ENCODE data around the gene NBAS.

NBAS gene

GRCh38 chr2:15146960-15147359, 414.2 kb downstream of the NBAS start:
- no peak for FAIRE-seq
- no peak for DNase-seq (ENCODE audit: low spot score)

- DNase-seq (ENCODE audit: low spot score) (no peak), FAIRE-seq (no peak)
Observed at GRCh38 chr2:15145919-15146318, 415.2 kb downstream of the NBAS start.

- DNase-seq (ENCODE audit: low spot score): no peak
- no peak for FAIRE-seq
Observed at GRCh38 chr2:15145046-15145817, 415.9 kb downstream of the NBAS start.

DNA sequence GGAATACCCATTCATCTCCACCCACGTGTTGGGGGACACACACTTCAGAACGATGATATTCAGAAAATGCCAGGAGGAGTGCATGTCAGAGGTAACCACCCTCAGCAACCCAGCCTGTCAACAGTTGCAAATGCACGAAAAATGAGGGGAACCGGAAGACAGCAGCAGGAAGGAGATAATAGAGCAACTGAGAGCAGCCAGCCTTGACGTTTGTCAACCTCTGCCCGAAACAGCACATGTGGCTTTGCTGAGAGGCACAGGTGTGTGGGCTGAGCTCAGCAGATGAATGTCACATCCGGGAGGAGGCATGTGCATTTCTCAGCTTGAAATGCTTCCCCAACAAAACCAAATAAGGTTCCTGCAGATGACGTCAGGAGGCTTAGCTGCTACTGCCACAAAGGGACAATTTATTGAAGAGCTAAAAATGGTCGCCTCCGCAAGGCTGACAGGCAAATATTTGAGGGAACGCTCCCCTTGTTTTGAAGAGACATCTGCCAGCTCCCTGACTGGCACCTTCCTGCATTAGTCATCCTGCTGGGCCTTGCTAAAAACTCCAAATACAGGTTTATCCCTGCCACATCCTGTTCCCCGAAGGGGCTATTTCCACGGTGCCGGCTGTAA, 419.0 kb downstream of the NBAS start:
- FAIRE-seq: peak; percentile 86

GRCh38 chr2:15141211-15141610, 419.9 kb downstream of the NBAS start:
- DNase-seq (ENCODE audit: low spot score) (no peak), FAIRE-seq (no peak)

More for the DNA sequence above, 419.0 kb downstream of the NBAS start:
- peak; percentile 72 for DNase-seq (ENCODE audit: low spot score)

DNA sequence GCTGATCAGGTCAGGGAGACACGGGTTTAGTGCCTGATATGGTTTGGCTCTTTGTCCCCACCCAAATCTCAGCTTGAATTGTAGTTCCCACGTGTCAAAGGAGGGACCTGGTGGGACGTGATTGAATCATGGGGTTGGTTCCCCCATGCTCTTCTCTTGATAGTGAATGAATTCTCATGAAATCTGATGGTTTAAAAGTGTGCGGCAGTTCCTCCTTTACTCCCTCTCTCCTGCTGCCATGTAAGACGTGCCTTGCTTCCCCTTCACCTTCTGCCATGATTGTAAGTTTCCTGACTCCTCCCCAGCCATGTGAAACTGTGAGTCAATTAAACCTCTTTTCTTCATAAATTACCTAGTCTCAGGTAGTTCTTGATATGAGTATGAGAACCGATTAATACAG, 424.5 kb downstream of the NBAS start:
- no peak for DNase-seq (ENCODE audit: low spot score)
- FAIRE-seq: no peak

DNA sequence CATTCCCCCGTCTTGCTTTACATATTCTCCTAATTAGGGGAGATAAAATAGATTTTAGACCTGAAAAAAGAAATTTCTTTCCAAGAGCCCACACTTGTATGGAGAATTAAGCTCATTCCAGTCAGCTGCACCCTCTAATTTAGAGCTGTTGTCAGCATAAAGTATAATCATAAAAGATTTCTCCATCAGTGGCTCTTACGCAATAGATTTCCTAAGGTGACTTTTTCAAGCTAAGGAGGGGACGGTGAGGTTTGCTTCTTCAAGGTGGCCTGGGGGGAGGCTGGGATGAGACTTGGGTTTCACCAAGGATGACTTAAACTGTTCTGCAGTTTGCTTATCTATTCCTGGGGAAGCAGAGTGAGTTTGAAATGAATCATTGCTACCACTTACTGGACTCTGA, 426.2 kb downstream of the NBAS start:
- no peak for DNase-seq (ENCODE audit: low spot score)
- FAIRE-seq: no peak

DNA sequence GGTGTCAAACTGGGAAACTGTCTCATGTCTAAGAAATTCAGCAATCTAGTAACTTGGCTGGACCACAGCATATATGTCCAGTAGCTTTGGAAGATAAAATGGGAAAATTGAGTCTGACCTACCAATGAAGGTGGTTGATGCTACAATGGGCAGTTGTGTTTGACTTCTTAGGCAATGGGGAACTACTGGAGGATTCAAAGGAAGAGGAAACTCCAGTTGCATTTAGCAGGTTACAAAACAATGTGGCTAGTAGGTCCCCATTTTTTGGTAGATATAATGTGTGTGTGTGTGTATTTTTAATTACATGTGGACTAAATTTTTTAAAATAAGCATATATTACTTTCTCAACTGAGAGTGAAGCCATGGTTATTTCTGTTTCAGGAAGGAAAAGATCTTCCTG, 427.7 kb downstream of the NBAS start:
- no peak for FAIRE-seq
- DNase-seq (ENCODE audit: low spot score): no peak

- FAIRE-seq (no peak), DNase-seq (ENCODE audit: low spot score) (no peak)
Observed at GRCh38 chr2:15128846-15129245, 432.3 kb downstream of the NBAS start.

DNA sequence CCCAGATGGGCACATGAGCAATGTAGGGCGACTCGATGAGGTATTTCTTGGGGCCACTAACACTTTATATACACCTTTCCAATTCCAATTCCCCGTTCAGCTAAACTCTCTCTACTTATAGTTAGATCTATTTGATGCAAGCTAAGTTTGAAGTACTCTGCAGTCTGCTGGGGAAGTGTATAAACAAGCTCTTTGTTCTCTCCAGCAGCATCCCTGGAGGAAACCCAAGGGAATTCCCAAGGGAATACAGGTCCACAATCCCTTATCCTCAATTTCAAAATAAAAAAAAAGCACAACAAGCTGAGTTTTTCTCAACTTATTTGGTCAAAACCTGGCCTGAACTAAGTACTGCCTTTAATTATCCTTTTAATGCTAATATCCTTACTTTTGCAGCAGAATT, 433.3 kb downstream of the NBAS start:
- peak; percentile 25 for DNase-seq (ENCODE audit: low spot score)
- FAIRE-seq: no peak

DNA sequence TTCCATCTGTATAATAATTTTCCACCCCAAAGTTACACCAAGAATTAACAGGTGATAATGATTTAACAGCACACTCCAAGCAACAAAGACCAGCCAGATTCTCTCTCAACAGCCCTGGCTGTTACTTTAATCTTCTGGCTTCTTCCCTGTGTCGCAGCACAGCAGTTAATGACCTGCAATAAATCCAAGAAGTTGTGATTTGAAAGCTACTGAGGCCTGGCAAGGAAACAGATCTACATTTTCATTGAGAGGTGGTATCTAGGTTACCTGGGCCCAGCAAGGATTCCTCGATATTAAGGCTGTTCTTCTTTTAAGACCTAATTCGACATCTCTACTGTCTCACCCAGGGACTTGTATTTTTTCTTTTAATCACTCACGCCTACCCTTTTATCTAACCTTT, 433.8 kb downstream of the NBAS start:
- FAIRE-seq (no peak), DNase-seq (ENCODE audit: low spot score) (no peak)

- FAIRE-seq (no peak), DNase-seq (ENCODE audit: low spot score) (no peak)
Observed at GRCh38 chr2:15126373-15126772, 434.8 kb downstream of the NBAS start.

- FAIRE-seq: no peak
Observed at GRCh38 chr2:15122915-15123314, 438.2 kb downstream of the NBAS start.

DNA sequence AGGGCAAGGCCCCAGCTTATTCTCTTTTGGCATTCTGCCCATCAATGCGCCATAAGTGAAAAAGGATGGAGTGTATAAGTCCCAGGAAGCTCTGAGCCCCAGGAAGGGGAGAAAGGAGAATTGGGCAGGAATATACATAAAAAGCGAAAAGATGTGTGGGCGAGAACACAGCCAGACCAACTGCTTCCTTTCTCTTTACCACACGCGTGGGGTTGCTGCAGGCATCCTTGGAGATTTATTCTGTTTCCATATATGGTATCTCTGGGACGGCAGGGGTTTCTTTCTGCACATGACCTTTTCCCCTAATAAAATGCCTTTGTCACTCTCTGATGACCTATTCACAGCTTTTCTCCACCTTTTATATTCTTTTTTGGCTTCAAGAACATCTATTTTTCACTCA, 440.5 kb downstream of the NBAS start:
- FAIRE-seq: no peak
- no peak for DNase-seq (ENCODE audit: low spot score)

More at GRCh38 chr2:15122915-15123314, 438.2 kb downstream of the NBAS start:
- DNase-seq (ENCODE audit: low spot score): no peak

DNA sequence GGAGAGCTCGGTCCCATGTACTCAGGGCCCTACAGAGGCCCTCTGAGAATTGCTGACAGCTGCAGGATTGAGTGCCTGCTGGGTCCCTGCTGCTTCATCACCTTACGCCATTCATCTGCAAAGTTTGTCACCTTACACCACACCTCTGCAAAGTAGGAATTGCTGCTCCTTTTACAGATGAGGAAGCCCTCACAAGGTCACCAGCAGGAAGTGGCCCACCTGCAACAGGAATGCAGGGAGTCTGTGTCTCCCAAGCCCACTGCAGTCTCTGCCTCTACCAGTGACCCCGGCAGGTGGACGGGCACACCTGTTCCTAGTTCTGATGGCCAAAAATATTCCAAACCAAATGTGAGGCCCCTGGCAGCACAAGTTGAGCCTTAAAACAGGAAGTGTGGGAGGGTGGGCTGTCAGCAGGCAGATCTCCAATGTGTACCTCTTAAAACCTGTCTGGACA, 441.4 kb downstream of the NBAS start:
- DNase-seq (ENCODE audit: low spot score): no peak
- no peak for FAIRE-seq

GRCh38 chr2:15117409-15118050, 443.6 kb downstream of the NBAS start:
- no peak for DNase-seq (ENCODE audit: low spot score)
- FAIRE-seq: no peak

All from urothelium cell line (cell line).